BJ (cell line): ENCODE results near the gene WASHC2A. TPM values are rescaled to one million over a fixed set of nuclear protein-coding genes. Genes with fewer than 3 reads are reported as not detected.
"Not testable (repeated sequence)": the region's sequence is repeated elsewhere in the genome, so short reads cannot be mapped to it uniquely, and the experiment has no call there.

Experiments
- CTCF ChIA-PET: fragments of 350-600 bp; formaldehyde crosslinking; extraction: SDS; loops from one replicate; lab custom pipeline; 2021; ENCODE audit warnings: antibody characterized with exemption, inconsistent platforms; lab: Yijun Ruan, JAX
- POLR2A ChIA-PET: fragments of 300-600 bp; sonication (Branson Sonifier 250); formaldehyde crosslinking; extraction: SDS; loops from one replicate; lab custom pipeline; 2021; ENCODE audit warnings: antibody characterized with exemption; lab: Charles Lee
- DNase-seq: peaks from one replicate; pipeline ENCODE4 v3.0.0-alpha.2; 2011; ENCODE audit warnings: low read depth
- H3K27me3 ChIP-seq: 2 replicates; pipeline ENCODE4 v1.6.0; 2011; ENCODE audit warnings: low read length; ENCODE audit not compliant: control insufficient read depth, insufficient read depth
- H3K36me3 ChIP-seq: 2 replicates; pipeline ENCODE4 v1.5.1; 2011; ENCODE audit warnings: low read length; ENCODE audit not compliant: control insufficient read depth, insufficient read depth
- H3K4me3 ChIP-seq: 2 replicates; pipeline ENCODE4 v1.5.1; 2011; ENCODE audit warnings: low read depth, mild to moderate bottlenecking, control low read depth, low read length
- CTCF ChIP-seq: IDR thresholded peaks from 2 replicates; pipeline ENCODE4 v1.5.1; 2011; ENCODE audit warnings: low read depth, mild to moderate bottlenecking, control low read depth, inconsistent platforms, low read length, moderate library complexity; ENCODE audit not compliant: insufficient read depth
- polyA plus RNA-seq: library from polyadenylated mRNA; depleted of rRNA; stranded (reverse); fragments of >200 nt; gene quantifications from 2 replicates; pipeline ENCODE4 v1.2.3, GENCODE V29; 2011; rRNA removed

The WASHC2A gene
- polyA plus RNA-seq, 1 experiment, result 28.4 TPM

GRCh38 chr10:50152792-50153272 is 85.1 kb downstream of the WASHC2A start:
- no peak overlapping the region for H3K4me3 ChIP-seq
- POLR2A ChIA-PET, result no interaction called here
- CTCF ChIA-PET, result no interaction called here
- H3K36me3 ChIP-seq, result no peaks in the 10 kb centered on the region
- DNase-seq, result no peak
- H3K27me3 ChIP-seq, result 0 out of 2 replicates have a peak, but pooled peaks cover 1% of the 10 kb centered on the region
- no peak for TF ChIP-seq CTCF

DNA sequence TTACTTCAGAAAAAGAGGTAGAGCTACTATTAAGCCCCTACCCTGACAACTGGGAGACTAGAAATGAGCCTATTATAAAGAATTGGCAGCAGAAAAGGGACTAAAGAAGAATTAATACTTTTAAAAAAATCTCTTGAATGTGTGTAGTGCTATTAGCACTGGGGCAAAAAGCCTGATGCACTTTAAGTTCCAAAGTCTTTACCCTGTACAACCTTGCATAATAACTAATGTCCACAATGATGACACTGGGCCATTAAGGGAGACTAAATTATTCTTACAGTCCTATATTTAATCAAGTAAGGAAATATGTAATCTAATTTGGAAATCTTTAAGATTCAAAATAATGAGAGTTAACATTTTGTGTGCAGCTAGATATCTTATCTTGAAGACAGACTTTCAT is 90.1 kb downstream of the WASHC2A start:
- H3K4me3 ChIP-seq, POLR2A ChIA-PET, H3K36me3 ChIP-seq, DNase-seq, H3K27me3 ChIP-seq: not testable (repeated sequence)
- CTCF ChIA-PET, result interaction anchor here (0.6 to 0.7 kb wide), 2 partner anchors 66 to 751 kb away, joined by 3 read pairs; no protein-coding TSS in a partner anchor

DNA sequence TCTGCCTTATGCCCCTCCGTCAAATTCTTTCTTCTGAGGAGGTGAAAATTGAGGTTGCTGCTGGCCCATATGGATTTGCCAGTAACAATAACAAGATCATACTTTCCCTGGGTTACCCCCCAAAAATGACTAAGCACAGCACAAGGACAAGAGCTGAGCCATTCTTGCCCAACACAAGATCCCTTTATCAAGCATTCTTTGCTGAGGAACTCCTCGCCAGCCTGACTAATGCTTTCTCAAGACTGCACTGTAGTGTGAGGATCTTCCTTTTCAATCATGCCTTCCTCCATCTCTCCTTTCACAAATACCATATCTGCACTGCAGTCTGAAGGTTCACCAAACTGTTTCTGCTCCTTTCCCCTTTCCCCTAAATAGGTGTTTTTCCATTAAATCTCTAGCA is 92.1 kb downstream of the WASHC2A start:
- POLR2A ChIA-PET, DNase-seq: not testable (repeated sequence)

DNA sequence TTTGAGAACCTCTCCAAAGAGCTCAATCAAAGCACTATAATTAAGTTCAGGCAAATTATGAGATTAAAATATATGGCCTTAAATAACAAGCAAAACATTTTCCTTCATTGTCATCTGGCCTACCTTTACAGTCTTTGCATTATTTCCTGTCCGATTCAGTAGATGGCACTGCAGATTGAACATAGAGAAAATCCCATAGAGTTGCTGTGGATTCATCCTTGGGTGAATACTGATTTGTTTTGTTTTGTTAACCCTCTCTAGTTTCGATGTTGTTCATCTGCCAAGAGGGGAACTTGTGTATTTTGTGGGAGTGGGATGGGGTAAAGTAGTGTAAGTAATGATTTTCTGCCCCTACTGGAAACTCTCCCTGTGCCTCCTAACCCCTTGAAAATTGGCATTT is 97.3 kb downstream of the WASHC2A start:
- POLR2A ChIA-PET, H3K4me3 ChIP-seq, H3K36me3 ChIP-seq, DNase-seq, CTCF ChIA-PET, H3K27me3 ChIP-seq: not testable (repeated sequence)

More for the DNA sequence above, 92.1 kb downstream of the WASHC2A start:
- CTCF ChIA-PET, H3K4me3 ChIP-seq, H3K36me3 ChIP-seq, H3K27me3 ChIP-seq: not testable (repeated sequence)

DNA sequence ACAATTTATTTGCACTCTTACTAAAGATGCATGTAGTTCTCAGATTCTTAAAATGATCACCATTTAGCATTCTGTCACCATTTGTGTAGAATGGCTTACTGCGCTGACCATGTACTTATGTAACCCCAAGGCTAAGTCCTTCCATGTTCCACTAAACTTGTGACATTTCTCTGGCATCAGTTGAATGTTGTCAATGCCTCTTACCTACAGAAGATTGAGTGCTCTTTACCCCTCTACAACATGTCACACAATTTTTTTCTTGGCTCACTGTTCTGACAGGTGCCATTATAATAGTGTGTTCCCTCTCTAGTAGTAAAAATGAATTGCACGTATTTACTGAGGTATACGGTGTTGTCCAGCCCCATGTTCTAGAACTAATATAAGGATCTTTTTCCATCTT is 100.1 kb downstream of the WASHC2A start:
- DNase-seq, POLR2A ChIA-PET, CTCF ChIA-PET, H3K4me3 ChIP-seq, H3K36me3 ChIP-seq, H3K27me3 ChIP-seq: not testable (repeated sequence)

- H3K4me3 ChIP-seq, H3K27me3 ChIP-seq, CTCF ChIA-PET, POLR2A ChIA-PET, H3K36me3 ChIP-seq: not testable (repeated sequence)
- DNase-seq, result peak; percentile 10
These were observed 101.8 kb downstream of the WASHC2A start for GRCh38 chr10:50169506-50169905.

DNA sequence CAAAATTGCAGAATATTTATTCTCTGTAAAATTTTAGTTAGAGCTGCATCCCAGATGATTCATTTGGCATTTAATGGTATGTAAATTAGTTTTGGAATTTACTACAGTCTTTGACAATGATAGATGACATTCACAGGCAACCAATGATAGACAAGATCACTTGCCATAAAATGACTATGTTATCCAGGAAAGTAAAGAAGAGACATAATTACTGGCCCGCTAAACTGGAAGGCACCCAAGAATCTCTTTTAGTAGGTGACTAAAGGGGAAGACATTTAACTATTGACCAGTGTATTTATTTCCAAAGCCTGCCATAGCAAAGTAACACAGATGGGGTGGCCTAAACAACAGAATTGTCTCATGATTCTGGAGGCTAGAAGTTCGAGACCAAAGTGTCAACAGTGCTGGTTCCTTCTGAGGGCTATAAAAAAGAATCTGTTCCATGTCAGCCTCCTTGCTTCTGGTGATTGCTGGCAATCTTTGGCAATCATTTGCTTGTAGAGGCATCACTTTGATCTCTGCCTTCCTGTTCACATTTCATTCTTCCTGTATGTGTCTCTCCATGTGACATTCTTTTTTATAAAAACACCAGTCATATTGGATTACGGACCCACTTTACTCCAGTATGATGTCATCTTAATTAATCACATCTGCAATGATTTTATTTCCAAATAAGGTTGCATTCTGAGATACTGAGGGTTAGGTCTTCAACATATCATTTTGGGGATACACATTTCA is 107.2 kb downstream of the WASHC2A start:
- POLR2A ChIA-PET, CTCF ChIA-PET: not testable (repeated sequence)

More for the DNA sequence above, 107.2 kb downstream of the WASHC2A start:
- not testable (repeated sequence) for H3K27me3 ChIP-seq, H3K36me3 ChIP-seq, H3K4me3 ChIP-seq
- DNase-seq, result peak; percentile 93

Other genes with a start within 250 kb of the WASHC2A start
- 8.1 and 12.4 TPM in 2 replicates for gene PARG, start 125.9 kb upstream of the WASHC2A start, polyA plus RNA-seq
- 11.4 and 16.2 TPM in 2 replicates for gene TIMM23B, start 125.9 kb upstream of the WASHC2A start, polyA plus RNA-seq
- gene AGAP6, start 79.5 kb upstream of the WASHC2A start, polyA plus RNA-seq, result 8.5 and 10.5 TPM in 2 replicates
- gene ASAH2, start 183.6 kb downstream of the WASHC2A start, polyA plus RNA-seq, result 0.32 and 2.5 TPM in 2 replicates